ENCODE data around the gene ZNF354C. TPM values are rescaled to one million over a fixed set of nuclear protein-coding genes. Genes with fewer than 3 reads are reported as not detected.

The ZNF354C gene
- total and polyA plus RNA-seq, 2 of the 4 experiments (the other 2 are of a cell fraction), result 1.9 to 5.6 TPM

- no peak overlapping the region for H2BK5ac ChIP-seq (ENCODE audit: low read depth, low read length, poor library complexity, severe bottlenecking)
- DNase-seq, result no peak
- H4K20me1 ChIP-seq (ENCODE audit: insufficient read depth, low read length), result no peaks in the 10 kb centered on the region
- H3K4ac ChIP-seq (ENCODE audit: low read depth, low read length), result no peak overlapping the region
- no peak overlapping the region for H3K4me2 ChIP-seq (ENCODE audit: low read depth, low read length)
- no peak overlapping the region for H2AK5ac ChIP-seq (ENCODE audit: low read depth, low read length)
- no peak overlapping the region for H4K5ac ChIP-seq (ENCODE audit: low read depth, low read length)
- H3K9me3 ChIP-seq (ENCODE audit: control insufficient read depth, insufficient read depth, low read length), result peaks cover 39% of the 10 kb centered on the region
- H3K27ac ChIP-seq (ENCODE audit: insufficient read depth, low read length), result no peak overlapping the region
- ChIA-PET CTCF (no interaction called here), POLR2A (ENCODE audit: unreplicated experiment) (no interaction called here)
- no peak overlapping the region for H3K23ac ChIP-seq (ENCODE audit: low read depth, low read length)
- H2AK9ac ChIP-seq (replicated peaks; ENCODE audit: low read depth, low read length, poor library complexity), result no peak overlapping the region
- H3K9ac ChIP-seq (ENCODE audit: low read depth, low read length), result no peak overlapping the region
- TF ChIP-seq CHD1 (IDR thresholded peaks at IDR 0.05; ENCODE audit: low read depth, low read length), result no peak
- TF ChIP-seq ELK1 (IDR thresholded peaks at IDR 0.05; ENCODE audit: borderline replicate concordance, low read depth, low read length), result no peak
- no peak for TF ChIP-seq USF2 (IDR thresholded peaks at IDR 0.05; ENCODE audit: low read depth, low read length)
- no peak for TF ChIP-seq RCOR1 (IDR thresholded peaks at IDR 0.05; ENCODE audit: insufficient replicate concordance, low read length)
- TF ChIP-seq RFX5 (IDR thresholded peaks at IDR 0.05; ENCODE audit: low read depth, low read length), result no peak
- no peak for TF ChIP-seq SMC3 (IDR thresholded peaks at IDR 0.05; ENCODE audit: low read depth, low read length)
- no peak for TF ChIP-seq CTCF (conservative IDR thresholded peaks at IDR 0.05; ENCODE audit: low read depth, low read length)
- TF ChIP-seq POLR2A (IDR thresholded peaks at IDR 0.05; ENCODE audit: low read depth, low read length), result no peak
- TF ChIP-seq NFE2L2 (IDR thresholded peaks at IDR 0.05; ENCODE audit: low read depth, low read length), result no peak
- no peak for TF ChIP-seq MAZ (IDR thresholded peaks at IDR 0.05; ENCODE audit: borderline replicate concordance, low read depth, low read length)
- TF ChIP-seq CEBPB (IDR thresholded peaks at IDR 0.05; ENCODE audit: low read depth, low read length), result no peak
- 97% methylated on average over 7 of the region's 7 CpGs; no CpG with 5 or more reads in 1 of the 2 experiments for WGBS, 2 experiments (ENCODE audit: extremely low coverage in 2 of 2, insufficient read length in 1 of 2)
- H4K8ac ChIP-seq (ENCODE audit: low read depth in 2 of 2, low read length in 2 of 2), result no peak overlapping the region
- H2BK20ac ChIP-seq (ENCODE audit: low read depth, low read length), result no peak overlapping the region
- H4K91ac ChIP-seq (ENCODE audit: insufficient read depth, low read depth, low read length), result no peak overlapping the region
- ATAC-seq (ENCODE audit: low read depth), result no peak
- H2BK15ac ChIP-seq (ENCODE audit: low read depth, low read length), result no peak overlapping the region
- no peak overlapping the region for H3K14ac ChIP-seq (replicated peaks; ENCODE audit: low read depth, low read length)
- H2BK120ac ChIP-seq (ENCODE audit: low read depth, low read length), result no peak overlapping the region
- peaks cover 10% of the 10 kb centered on the region for H3K36me3 ChIP-seq (ENCODE audit: control insufficient read depth, insufficient read depth, low read length)
- no peaks in the 10 kb centered on the region for H3K9me1 ChIP-seq (ENCODE audit: insufficient read depth, low read length)
- H2AFZ ChIP-seq (replicated peaks; ENCODE audit: low read length, poor library complexity), result no peak overlapping the region
- intact Hi-C loops (cut with micrococcal nuclease), result no loop called here
- H3K56ac ChIP-seq (ENCODE audit: extremely low read depth, insufficient read depth, low read length), result no peak overlapping the region
- no peaks in the 10 kb centered on the region for H3K4me1 ChIP-seq (ENCODE audit: control insufficient read depth, insufficient read depth, low read length)
- in situ Hi-C loops (cut with MboI; ENCODE audit: low sequenced_read_pairs), result no loop called here
- H3K4me3 ChIP-seq (ENCODE audit: insufficient read depth, low read depth, low read length), result no peak overlapping the region
- H3K18ac ChIP-seq (ENCODE audit: low read depth, low read length), result no peak overlapping the region
- dilution Hi-C loops (cut with HindIII; ENCODE audit: low sequenced_read_pairs, unreplicated experiment), result no loop called here
- no peaks in the 10 kb centered on the region for H3K79me1 ChIP-seq (ENCODE audit: low read depth in 1 of 2, low read length in 2 of 2)
- H3K27me3 ChIP-seq (ENCODE audit: control insufficient read depth, insufficient read depth, low read length), result no peaks in the 10 kb centered on the region
- BruUV-seq (replicated peaks), result no TSS peak
These were observed 54.6 kb downstream of the ZNF354C start for GRCh38 chr5:179114756-179115155.
